DLD1 (cell line): ENCODE data around the gene SERINC5.
"Not testable (repeated sequence)": the region's sequence is repeated elsewhere in the genome, so short reads cannot be mapped to it uniquely, and the experiment has no call there.

Experiments
- in situ Hi-C: cut with HindIII; loops from 2 replicates; pipeline ENCODE4 v1.10.0; 2017; ENCODE audit warnings: low sequenced_read_pairs

SERINC5 gene

DNA sequence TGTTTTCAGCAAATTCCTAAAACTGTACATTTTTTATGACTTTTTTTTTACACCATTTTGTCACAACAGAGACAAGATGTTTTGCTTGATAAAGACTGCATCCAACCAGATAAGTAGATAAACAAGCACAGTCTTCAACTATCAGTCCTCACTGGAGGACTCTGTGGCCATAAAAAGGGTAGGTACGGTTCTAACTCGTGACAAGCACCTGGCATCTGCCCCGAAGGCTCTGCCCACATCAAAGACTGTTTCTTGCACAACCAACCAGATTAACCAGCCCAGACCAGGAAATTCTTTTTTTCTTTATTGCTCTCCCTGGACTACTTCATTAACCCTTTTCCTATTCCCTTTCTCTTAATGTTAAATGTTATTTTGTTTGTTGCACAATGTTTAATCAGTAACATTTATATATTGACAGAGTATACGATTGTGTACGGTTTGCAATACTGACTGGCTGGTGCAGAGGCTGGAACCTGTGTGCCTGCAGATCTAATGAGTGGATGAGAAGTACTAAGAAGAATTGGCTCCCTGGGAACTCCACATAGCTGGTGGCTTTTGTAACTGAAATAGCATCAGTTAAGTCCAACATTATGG is 74.1 kb downstream of the SERINC5 start:
- in situ Hi-C loops = no loop called here

DNA sequence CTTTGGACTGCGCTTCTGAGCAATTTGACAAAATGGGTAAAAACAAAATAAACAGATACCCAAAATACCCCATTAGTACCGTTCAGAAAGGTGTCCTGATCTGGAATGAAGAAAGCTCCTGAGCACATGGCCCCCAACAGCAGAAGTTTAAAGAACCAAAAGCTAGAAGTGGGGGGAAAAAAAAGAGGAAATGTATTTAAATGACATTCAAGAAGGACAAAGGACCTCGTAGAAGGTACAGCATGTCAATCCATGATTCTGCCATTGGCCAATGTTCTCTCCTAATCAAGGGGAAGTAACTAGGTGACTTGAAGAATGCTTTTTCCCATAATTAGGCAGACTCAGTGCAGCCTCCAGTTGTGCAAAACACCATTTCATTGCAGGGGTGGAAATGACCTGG is 78.6 kb downstream of the SERINC5 start:
- in situ Hi-C loops = no loop called here

DNA sequence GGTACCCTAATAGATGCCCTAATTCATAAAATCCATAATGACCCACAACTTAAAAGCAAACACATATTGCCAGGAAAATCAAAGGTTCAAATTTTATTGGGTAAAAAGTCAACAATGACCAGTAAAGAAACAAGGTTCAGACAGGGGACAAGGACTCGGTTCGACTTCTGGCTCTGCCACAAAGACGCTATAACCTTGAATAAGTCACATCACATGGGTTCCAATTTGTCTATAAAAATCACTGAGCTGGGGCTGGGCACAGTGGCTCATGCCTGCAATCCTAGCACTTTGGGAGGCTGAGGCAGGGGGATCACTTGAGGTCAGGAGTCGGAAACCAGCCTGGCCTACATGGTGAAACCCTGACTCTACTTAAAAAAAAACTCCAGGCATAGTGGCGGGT is 80.5 kb downstream of the SERINC5 start:
- in situ Hi-C loops = no loop called here

DNA sequence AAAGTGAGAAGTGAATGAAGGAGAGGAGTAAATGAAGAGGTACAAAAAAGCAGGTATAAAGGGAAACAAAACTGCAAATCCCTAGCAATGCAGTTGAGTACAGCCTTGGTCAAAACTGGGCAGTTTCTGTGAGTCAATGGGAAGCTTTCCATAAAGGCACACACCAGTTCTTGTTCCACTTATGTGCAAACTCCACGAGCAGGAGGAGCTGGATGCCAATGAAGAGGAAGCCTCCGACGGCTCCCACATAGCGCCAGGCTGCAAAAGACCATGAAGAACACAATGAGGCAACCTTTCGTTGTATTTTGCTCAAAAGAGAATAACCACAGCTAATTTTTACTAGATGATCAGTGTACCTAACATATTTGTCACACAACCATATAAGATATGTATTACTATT is 81.1 kb downstream of the SERINC5 start:
- in situ Hi-C loops = no loop called here

DNA sequence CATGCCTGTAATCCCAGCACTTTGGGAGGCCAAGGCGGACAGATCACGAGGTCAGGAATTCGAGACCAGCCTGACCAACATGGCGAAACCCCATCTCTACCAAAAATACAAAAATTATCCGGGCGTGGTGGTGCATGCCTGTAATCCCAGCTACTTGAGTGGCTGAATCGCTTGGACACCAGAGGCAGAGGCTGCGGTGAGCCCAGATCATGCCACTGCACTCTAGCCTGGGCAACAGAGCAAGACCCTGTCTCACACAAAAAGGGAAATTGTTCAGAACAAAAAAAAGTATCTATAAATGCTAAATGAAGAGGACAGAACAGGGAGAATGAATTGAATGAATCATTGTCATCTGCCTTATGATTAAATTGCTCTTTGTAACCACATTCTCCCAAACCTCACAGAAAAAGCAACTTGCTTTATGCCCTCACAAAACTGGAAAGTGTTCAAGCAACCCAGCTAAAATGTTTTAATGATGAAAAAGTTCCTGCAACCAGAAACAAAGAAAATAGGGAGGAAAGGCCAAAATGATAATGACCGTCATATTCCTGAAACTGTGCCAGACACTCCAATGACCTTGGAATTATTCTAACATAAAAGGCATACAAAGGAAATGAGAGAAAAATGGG is 83.7 kb downstream of the SERINC5 start:
- in situ Hi-C loops = no loop called here

DNA sequence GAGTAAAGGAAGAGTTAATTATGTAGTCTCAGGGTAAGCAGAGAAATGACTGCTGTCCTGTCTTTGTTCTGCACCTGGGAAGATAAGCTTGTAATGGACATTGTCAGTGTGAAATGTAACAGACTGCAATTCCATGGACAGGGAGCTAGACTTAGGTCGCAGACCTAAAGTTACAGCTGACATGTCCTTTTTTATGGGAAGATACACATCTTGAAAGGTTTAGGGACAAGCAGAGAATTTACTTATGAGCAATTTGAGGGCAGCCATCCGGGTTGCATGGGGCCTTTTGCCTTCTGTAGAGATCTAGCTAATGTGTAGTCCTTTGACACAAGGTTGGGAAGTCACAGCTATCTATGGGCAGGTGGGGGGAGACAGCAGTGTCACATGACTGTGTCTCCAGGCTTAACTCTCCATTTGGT is 85.7 kb downstream of the SERINC5 start:
- in situ Hi-C loops = no loop called here

DNA sequence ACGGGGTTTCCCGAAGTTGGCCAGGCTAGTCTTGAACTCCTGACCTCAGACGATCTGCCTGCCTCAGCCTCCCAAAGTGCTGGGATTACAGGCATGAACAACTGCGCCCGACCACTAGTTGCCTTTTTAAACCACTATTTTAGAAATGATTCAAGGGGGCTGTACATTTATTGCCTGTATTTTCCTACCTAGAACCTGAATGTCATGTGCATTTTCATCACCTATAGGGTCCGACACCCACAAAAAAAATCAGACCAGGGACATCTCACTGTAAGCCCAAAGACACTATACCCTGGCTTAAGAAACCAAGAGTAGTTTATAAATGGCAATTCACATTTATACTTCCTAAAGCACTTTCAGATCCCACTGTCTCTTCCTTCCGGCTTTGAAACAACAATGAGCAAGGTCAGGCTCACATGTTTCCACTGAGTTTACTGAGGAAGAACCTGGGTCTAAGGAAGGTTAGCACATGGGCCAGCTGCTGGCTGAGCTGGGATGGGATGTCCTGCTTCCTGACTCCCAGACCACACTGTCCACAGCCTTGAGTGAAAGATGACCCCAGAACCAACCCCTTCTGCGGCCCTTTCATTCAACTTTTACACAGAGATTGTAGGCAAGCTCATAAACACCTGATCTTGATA is 87.3 kb downstream of the SERINC5 start:
- in situ Hi-C loops = no loop called here

DNA sequence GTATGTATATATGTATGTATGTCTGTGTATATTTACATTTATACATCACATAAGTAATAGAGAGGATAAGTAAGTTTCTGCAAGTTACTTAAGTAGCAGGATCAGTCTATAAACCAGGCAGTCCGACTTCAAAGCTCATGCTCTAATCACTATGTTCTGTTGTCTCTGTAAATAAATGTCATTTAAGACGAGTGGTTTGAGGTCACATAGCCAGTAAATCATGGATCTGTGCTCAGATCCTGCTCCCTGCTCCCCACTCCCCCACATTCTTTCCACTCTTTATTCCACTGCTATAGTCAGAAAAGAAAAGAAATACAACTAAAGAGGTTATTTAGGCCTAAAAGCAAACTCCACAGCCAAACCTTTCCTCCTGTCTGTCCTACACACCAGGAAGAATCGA is 90.4 kb downstream of the SERINC5 start:
- in situ Hi-C loops = no loop called here

DNA sequence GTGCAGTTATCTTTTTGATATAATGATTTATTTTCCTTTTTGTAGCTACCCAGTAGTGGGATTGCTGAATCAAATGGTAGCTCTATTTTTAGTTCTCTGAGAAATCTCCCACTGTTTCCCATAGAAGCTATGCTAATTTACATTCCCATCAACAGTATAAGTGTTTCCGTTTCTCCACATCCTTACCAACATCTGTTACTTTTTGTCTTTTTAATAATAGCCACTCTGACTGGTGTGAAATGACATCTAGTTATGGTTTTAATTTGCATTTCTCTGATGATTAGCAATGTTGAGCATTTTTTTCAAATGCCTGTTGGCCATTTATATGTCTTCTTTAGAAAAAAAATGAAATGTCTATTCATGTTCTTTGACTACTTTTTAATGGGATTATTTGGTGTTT is 94.7 kb downstream of the SERINC5 start:
- in situ Hi-C loops = no loop called here

DNA sequence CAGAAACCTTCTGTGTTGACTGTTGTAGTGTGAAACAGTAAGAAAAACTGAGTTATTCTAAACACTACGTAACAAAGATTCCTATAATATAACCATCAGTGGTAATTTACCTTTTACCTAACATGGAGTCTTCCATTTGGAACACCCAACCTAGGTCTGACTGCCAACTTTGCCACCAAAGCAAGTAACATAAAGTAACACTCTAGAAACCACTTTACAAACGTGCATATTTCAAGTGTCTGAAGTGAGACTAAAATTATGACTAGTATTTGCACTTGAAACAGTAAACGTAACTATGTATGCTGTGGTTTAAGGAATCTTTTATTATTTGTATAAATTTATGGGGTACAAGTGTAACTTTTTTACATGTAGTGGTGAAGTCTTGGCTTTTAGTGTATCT is 95.6 kb downstream of the SERINC5 start:
- in situ Hi-C loops = no loop called here

DNA sequence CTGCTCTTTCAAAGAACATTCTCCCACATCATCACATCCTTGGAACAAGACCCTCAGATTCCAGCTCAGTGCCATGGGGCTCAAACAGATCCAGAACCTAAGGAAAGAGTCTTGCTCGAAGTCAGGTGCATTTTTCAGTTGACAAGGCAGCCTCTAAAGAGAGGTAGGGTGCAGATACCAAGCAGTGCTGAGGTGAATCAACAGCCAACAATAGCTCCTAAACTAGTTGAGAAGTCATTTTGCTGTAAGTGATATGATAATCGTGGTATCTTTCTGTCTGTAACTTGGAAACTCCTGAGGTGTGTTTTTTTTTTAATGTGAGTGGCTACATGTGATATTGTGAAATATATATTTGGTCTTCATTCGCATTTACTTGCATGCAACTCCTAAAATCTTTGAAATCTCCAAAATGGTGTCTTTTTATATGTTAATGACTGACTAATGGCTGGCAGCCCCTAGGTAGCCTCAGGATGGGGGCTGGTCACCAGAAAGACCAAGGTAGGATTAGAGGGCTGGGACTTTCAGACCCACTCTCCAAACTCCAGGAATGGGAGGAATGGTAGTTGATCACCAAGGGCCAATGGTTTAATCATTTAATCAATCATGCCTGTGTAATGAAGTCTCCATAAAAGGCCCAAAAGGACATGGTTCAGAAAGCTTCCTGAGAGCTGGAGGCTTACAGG is 96.6 kb downstream of the SERINC5 start:
- in situ Hi-C loops = no loop called here

DNA sequence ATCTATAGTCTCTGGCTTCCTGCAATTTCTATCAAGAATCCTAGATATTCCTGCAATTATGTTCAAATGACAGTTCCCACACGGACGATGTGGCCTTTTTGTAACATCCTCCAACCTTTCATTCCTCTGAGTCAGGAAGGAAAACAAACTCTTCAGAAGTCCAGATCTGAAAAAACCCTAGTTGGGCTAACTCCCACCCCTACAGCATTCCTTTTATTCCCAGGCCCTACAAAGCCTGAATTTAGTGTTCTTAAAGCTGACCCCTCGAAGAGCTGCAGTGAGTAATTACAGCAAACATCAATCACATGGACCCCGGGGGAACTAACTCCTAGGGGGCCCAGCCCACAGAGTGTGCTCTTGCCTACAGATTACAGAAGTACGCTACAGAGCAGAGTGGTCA is 99.7 kb downstream of the SERINC5 start:
- in situ Hi-C loops = no loop called here

DNA sequence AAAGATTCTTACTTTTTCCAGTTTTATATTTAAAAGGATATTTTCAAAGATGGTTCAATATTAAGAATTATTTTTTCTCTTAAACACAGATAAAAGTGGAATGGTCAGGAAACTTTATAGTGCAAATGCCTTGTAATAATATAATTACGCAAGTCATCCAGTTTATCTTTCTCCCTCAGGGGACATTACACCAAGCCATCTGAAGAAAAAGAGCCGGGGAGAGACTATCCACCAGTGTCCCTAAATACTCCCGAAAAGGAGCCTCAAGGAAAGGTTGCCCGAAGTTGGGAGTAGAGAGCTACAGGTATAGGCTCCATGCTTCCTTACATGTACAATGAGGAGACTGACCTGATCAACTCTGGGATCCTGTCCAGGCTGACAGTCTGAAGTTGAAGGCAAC is 101.1 kb downstream of the SERINC5 start:
- in situ Hi-C loops = no loop called here

DNA sequence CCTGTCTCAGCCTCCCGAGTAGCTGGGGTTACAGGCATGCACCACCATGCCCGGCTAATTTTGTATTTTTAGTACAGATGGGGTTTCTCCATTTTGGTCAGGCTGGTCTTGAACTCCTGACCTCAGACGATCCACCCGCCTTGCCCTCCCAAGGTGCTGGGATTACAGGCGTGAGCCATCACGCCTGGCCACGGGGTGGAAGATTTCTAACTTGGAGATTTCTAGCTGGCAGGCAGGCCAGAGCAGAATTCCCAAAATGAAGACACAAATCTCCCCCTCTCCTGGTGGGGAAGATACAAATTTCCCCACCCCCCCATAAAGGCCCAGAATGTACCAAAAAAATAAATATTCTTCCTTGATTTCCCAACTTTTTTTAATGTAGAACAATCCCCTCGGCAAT is 101.6 kb downstream of the SERINC5 start:
- in situ Hi-C loops = not testable (repeated sequence)

DNA sequence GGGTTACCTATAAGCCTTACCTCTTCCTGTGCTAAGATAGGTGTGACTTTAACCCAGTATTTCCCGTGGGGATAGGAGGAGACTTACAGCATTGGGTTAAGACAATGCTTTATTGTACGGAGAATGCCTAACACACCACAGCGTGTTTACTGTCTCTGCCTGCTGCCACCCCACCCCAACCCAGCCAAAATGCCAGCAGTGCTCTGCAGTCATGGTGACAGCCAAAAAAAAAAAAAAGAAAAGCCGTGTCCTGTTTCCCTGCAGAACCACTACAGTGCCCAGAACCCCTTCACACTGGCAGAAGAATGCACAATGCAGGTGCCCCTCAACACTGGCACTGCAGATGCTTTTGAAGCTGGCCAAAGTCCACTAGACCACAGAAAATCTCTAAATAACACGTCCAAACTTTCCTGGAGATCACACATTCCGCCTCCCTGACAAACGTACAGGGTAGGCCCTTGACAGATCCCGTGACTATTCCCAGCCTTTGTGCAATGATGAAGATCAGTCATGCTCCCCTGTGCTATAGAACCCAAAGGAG is 102.2 kb downstream of the SERINC5 start:
- in situ Hi-C loops = no loop called here

DNA sequence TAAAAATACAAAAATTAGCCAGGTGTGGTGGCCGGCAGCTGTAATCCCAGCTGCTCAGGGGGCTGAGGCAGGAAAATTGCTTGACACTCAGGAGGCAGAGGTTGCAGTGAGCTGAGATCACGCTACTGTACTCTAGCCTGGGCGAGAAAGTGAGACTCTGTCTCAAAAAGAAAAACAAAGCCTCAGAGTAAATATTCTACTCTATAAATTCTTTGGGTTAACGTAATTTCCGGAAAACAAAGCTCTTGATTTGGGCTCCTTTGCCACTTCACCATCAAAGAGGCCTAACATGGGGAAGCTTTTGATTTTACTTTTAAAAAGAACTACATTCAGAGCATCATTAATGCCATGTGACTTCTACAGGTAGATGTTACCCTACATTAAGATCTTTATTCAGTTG is 103.1 kb downstream of the SERINC5 start:
- in situ Hi-C loops = no loop called here

DNA sequence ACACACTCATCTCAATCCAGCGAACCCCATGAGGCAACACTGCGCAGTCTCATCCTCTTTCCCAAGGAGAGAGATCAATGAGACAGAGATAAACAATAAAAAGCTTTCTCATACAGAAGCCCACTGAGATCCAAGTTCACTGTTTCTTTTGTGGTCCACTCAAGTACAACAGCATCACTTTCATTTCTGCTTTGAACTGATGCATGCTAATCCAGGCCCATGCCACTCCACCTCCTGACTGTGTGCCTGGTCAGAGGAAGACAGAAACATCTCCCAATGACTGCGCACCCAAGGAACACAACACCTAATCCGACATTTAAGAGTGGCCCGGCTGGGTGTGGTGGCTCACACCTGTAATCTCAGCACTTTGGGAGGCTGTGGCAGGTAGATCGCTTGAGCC is 104.0 kb downstream of the SERINC5 start:
- in situ Hi-C loops = no loop called here

DNA sequence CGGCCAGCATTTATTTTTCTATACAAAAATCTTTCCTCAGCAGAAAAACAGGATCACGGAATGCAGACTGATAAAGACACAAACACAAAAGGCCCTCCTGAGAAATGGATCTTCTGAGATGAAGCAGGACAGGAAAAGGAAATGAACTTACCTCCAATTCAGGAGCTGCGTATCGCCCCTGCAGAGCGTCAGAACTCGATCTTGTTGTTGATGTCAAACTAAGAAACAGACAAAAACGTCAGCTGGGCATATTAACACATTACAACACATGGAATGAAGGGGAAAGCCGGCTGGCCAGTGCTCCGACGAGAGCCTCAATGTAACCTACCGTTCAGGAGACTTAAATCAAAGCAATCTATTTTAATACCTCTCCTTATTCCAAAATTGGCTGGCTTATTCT is 105.1 kb downstream of the SERINC5 start:
- in situ Hi-C loops = no loop called here

DNA sequence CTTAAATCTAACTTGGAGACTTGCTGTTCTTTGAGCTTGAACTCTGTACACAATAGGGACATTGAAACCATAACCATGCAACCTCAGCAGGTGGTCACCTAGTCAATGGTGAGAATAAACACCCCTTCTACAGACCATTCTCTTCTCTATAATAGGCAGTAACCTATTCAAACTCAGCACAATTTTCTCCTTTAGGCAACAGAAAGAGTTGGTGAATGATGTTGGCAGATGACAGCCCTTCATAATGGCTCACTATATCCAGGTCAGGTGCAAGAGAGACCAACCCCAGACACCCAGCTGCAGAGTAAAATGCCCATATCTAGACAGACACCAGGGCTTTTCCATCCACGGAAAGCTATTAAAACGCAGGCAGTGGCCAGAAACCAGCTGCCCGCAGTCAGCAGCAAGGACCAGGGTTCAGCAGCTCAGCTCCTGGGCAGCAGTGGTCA is 106.7 kb downstream of the SERINC5 start:
- in situ Hi-C loops = no loop called here

DNA sequence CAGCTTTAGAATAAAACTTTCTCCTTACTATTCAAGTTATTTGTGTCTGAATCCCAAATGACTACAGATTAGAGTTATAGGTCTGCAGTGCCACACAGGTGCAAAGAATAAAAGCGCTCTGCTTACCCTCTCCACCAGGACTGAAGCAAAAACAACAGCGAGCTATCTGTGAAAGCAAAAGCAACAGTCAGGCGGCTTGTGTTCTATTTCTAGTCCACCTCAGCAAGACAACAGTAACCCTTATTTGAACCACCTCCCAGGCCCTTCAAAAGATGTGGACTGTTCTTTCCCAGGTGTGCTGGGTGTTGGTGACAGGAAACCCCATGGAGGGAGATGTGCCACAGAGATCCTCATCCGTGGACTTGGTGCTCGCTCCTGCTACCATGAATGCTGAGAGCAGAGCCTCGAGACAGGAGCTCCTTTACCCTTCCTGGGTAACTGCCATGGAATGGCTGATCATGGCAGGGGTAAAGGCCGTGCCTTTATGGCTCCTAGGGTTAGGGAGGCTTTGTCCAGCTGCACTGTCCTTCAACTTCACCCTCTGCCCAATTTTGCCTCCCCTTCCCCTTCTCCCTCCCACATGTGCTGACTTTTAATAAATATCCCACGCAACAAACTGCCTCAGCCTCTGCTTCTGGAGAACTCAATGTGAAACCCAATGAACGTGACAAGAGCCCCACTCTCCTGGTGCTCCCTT is 108.6 kb downstream of the SERINC5 start:
- in situ Hi-C loops = no loop called here

DNA sequence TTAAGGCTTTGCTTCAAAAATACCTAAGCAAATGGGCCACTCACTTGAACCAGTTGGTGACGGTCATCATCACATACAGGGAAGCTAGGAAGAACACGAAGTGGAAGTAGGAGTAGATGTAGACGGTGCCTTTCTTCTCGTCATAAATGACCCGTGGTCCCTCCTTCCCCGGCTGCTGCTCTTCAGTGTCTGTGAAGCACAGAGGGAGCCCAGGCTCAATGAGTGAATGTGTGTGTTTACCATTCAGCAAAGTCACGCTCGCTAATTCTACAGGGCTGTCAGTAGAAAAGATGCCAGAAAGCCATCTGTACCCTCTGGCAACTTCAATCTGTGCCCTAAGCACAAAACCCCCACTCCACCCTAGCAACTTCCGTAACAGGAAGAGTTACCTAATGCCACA is 109.8 kb downstream of the SERINC5 start:
- in situ Hi-C loops = no loop called here
